GM19238 (cell line): ENCODE data around the gene RPL35.

Experiments
- DNase-seq: peaks from one replicate; pipeline ENCODE4 v3.0.0; 2011; ENCODE audit warnings: low spot score; ENCODE audit not compliant: insufficient read length

The RPL35 gene

DNA sequence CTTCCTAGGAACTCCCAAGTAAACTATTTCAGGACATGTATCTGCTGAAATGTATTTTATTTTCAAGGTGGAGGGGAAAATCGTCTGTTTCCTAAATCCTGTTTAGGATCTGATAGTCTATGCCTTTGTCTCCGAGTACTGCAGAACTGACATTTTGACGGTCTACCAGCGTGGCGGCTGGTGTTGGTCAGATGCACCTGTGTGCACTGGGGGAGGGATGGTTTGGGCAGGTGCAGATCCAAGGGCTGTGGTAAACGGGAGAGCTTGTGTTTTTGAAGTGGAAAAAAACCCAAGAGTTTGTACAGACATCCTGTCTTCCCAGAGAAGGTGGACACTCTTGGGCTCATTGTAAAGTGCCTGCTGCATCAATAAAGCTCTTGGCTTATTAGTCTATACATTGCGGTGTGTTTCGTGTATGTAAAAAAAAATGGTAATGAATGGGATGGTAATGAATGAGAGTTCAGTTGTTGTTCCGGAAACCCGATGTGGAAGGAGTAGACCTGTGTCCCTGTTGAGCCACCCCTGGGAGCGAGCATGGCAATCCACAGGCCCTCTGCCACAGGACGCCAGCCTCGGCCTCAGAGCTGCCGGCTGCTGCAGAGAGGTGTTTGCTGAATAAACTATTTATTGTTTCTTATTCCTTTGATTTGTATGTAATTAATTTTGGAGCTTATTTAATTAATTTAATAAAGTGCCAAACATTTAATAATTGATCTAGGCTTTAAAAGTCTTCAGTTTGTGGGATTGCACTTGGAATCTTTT, 15.4 kb upstream of the RPL35 start:
- DNase-seq = no peak

- no peak for DNase-seq
These were observed 13.7 kb upstream of the RPL35 start for GRCh38 chr9:124875501-124875900.

DNA sequence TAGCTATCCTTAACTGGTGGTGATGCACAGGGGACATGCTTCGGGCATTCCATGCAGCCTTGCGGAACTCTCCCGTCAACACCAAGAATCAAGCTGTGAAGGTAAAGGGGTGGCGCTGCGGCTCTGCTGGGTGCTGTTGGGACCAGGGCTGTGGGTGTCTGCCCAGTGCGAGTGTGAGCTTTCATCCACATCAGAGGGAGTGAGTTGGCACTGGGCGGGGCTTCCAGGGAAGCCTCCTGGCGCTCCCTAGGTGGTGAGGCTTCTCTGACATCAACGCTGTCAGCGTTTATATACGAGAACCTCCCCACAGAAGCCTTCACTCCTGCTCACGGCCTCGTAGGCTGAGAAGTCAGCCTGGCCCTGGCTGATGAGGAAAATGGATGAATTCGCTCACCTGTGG, 11.9 kb upstream of the RPL35 start:
- no peak for DNase-seq

GRCh38 chr9:124871156-124871561, 9.4 kb upstream of the RPL35 start:
- no peak for DNase-seq

DNA sequence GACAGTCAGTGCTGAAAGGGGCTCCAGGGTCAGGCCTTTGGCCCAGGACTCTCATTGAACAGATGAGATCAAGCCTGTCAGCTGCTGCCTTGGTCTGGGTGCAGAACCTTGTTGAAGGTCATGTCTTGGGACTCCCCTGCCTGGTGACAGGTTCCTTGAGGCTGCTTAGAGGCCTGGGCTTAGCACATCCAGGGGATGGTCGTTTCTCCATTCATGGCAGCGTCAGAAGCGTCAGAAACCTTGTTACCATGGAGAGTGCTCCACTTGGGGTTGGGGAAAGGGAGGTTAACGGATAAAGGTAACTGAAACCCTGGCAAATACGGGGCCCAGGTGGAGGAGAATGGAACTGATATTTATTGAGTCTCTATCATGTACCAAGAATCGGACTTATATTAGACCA, 9.0 kb upstream of the RPL35 start:
- DNase-seq = no peak

DNA sequence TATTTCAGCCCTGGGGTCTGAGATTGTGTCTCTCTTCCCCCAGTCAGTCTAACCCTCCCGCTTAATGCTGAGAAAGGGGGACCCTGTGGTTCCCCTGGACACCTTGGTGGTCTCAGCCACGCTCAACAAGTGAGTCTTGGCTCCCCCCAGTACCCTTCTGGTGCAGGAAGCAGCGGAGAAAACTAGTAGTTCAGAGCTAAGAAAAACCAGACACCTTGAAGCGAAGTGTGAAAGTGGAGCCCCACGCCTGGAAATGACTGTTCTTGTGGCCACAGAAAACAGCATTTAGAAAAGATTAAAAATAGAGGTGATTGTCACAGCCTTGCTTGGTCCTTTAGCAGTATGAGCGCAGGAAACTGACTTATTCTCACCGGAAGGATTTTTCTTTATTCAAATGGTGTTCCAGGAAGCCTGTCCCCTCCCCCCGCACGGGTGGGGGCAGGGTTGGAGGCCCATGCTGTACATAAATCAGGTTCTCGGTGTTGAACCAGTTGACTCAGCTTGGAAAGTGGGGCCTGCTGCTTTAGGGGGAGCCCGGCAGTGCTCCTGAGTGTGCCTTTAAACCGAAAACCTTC, 8.3 kb upstream of the RPL35 start:
- DNase-seq = peak; percentile 75

DNA sequence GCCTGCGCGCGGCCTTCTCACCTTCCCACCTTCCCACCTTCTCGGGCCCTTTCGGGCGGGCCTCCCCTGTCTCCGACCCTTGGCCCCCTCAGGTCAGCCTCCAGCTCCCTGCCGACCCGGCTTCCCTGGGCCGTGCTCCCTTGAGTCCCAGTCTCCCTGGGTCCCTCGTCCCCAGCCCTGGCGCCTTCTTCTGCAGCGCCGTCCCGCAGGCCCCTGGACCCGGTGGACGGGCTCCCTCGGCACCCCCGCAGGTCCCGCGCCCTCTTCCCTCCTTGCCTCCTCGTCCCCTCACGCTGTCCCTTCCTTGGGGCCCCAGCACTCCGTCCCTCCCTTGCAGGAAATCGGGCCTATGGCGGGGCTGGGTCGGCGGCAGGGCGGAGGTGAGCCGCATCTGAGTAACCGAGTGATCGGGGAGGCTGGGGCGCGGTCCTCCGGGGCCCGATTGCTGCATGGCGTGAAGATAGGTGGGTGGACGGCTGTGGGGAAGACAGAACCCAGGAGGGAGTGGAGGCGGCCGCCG, 7.8 kb upstream of the RPL35 start:
- no peak for DNase-seq

- DNase-seq = peak; percentile 92
These were observed 7.0 kb upstream of the RPL35 start for GRCh38 chr9:124868511-124869465.

DNA sequence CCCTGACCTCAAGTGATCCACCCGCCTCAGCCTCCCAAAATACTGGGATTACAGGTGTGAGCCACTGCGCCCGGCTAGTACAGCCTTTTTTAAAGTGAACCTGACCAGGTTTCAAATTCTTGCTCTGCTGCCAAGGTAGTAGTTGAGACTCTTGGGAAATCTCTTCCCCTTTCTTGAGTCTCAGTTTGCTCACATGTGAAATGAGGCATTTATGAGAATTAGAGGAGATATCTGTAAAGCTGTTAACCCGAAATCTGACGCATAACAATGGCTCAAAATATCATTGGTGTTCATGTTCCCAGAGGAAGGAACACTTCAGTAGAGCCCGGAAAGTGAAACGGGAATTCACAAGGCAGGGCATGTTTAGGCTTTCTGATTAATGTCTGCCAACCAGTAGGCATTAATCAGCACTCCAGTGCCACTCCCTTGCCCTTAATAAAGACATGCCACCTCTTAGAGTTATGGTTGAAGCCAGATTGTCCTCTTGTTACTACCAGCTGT, 1.7 kb upstream of the RPL35 start:
- no peak for DNase-seq

DNA sequence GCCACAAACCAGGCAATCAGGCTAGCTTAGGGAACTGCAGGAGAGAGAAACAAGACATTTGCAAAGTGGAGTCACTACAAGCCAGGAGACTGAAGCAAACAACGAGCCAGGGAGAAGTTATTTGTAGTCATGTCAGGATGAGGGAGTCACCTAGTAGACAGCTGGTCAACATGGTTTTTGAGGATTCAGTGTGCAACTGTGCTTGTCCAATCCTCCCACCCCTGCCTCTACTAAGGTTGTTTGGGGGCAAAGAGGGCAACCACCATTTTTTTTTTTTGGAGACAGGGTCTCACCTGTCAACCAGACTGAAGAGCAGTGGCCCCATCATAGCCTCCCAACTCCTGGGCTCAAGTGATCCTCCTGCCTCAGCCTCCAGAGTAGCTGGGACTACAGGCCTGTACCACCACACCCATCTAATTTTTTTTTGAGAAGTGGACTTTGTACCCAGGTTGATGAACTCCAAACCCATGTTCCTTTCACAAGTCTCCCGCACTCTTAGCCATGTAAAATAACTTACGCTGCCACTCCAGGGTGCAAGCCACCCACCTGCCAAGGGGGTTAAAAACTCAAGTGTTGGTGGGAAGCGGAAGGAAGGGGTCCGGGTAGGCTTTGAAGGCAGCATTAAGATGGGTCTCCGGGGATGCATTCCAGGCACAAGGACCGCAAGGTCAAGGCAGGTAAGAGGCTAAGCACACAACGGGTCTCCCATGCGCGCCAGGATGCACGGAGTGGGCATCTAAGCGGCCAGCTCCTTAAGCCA, 995 bp downstream of the RPL35 start:
- no peak for DNase-seq

DNA sequence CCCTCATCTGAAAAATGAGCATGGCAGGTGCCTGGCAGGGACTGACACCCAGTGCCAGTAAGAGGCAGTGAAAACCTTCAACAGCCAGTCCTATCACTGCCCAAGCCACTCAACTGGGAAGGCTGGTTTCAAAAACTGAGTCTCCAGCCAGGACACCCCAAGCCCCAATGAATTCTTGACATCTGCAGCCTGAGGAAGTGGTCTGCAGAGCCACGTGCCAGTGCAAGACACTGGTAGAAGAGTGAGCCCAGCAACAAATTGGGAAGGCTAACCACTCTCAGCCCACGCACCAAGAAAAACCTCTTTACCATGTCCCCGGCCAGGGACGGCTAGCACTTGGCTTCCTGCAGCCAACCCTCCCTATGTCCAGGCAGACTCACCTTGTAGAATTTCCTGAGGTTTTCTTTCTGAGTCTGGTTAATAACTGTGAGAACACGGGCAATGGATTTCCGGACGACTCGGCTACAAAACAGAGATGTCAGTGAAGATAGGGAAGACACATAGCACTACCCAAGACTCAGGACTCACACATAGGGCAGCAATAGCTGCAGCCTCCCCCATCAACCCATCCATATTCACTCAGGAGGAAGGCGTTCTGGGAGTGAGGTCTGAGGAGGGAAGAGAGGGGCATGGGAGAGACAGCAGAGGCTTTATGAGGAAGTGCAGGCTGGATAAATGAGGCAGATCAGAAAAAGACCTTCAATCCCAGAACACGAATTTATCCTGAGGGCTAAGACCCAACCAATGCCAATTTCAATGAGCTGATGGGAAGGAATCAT, 1.8 kb downstream of the RPL35 start:
- no peak for DNase-seq

DNA sequence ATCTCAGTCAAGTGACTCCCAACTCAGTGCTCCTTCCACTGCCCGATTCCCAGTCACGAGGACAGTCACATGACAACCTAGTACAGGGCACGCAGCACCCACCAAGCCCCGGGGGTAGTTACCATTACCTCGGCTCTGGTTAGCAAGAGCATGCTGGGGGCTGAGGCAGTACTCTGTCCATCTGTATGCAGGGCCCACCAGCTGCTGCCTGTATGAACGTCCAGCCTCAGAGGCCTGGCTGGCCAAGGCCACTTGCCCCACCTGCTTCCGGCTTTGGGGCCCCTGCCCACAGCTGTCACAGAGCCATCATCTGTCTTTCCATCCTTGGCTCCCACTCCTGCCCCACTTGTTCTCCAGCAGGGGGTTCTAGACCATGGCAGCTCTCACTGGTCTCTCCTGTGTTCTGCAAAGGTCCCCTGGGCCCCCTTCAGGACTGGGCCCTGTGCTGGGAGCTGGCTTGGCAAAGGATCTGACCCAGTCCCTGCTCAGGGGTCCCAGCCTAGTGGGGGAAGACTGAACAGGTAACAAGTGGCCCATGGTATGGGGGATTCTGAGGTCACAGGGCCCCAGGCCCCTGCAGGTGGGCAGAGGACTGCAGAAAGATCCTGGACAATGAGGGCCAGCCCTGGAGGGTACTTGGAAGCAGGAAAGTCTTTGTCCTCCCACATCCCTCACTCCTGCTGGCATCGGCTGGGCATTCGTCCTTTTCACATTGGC, 3.3 kb downstream of the RPL35 start:
- DNase-seq = no peak

DNA sequence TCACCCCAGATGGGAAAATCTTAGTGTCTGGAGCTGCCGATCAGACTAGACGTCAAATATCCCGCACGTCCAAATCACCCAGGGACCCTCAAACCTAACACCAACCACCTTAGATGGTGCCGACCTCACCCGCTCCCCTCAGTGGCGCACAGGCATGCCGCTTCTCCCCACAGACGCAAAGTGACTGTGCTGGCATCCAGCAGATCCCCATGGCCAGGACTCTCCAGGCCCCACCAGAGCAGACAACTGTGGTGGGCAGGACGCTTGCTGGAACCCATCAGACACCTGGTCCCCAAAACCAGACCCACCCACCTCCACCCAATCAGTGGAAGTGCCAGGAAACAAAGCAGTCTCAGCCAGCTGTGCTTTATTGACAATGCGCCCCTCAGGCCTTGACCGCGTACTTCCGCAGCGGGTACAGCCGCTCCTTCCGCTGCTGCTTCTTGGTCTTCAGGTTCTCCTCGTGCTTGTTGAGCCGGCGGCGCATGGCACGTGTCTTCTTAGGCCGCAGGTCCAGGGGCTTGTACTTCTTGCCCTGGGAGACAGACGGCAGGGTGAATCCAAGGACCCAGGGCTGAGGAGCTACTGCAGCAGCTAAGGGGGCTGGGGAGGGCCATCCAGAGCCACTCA, 4.1 kb downstream of the RPL35 start:
- no peak for DNase-seq

DNA sequence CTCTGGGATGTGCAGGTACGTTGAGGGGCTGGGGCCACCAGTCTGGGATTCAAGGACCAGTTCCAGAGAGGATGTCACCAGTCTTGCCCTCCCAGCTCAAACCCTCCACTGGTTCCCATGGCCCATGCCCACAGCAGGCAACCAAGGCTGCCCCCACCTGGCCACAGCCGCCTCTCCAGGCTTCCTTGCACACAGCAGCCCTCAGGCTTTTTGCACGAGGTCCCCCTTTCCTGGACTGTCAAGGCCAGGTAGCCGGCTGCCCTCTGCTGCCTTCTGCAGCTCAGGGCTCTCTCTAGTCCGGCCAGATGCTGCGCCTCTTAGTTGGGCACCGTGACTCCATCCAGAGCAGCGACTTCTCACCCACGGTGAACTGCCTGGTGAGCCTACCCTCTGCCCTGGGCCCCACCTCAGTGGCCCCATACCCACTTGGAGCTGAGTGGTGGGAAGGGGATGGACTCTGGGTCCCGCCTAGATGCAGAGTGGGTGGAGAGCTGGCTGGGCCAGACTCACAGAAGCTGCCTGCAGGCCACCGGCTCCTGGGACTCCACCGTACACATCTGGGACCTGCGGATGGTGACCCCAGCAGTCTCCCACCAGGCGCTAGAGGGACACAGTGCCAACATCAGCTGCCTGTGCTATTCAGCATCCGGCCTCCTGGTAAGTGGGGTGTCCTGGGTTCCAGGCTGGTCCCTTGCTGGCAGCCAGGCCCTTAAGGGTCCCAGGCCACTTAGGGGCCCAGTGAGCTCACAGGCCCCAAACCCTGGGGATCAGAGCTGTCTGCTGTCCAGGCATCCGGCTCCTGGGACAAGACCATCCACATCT, 5.6 kb downstream of the RPL35 start:
- DNase-seq = no peak

- DNase-seq = no peak
These were observed 6.2 kb downstream of the RPL35 start for GRCh38 chr9:124855566-124855943.

DNA sequence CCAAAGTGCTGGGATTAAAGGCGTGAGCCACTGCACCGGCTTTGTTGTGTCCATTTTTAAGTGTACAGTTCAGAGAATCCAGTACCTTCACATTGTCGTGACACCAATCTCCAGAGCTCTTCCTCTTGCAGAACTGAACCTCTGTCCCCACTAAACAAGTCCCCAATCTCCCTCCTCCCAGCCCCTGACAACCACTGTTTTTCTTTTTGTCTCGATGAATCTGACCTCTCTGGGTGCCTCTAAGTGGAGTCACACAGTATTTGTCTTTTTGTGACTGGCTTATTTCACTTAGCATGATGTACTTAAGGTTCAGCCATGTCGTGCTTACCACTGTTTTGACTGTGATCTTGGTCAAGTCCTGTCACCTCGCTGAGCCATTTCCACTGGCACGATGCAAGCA, 6.9 kb downstream of the RPL35 start:
- no peak for DNase-seq

- no peak for DNase-seq
These were observed 7.6 kb downstream of the RPL35 start for GRCh38 chr9:124854161-124854560.

- DNase-seq = no peak
These were observed 8.1 kb downstream of the RPL35 start for GRCh38 chr9:124853605-124854143.
